Measurements from ENCODE around the gene ADPRM.

DNA sequence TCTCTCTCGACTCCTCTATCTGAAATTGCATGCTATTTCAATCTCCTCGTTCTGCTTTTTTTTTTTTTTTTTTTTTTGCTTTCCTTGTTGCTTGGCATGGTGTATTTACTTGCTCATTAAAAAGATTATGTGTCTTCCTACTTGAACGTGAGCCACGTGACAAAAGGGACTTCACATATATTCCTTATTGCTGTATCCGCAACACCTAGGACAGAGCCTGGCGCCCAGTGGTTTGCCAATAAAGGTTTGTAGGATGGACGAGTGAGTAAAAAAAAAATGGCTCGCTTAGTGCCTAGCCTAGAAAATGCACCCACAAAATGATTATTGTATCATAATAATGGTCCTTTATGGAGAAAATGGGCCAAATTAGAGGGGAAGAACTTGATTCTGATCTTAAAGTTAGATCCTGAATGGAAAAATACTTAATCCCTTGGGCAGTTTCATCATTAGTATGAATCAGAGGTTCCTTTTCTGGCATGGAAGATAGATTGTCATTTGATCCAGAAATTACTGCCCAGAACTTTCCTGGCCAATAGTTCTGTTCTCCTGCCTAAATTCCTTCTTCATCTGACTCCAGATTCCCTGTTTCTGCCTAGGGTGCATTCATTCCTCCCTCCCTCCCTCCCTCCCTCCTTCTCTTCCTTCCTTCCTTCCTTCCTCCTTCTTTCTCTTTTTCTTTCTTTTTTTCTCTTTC, 46.1 kb downstream of the ADPRM start:
- no peak for TF ChIP-seq EP300 (IDR thresholded peaks at IDR 0.05; ENCODE audit: low read depth)
- TF ChIP-seq, protein P1, sequence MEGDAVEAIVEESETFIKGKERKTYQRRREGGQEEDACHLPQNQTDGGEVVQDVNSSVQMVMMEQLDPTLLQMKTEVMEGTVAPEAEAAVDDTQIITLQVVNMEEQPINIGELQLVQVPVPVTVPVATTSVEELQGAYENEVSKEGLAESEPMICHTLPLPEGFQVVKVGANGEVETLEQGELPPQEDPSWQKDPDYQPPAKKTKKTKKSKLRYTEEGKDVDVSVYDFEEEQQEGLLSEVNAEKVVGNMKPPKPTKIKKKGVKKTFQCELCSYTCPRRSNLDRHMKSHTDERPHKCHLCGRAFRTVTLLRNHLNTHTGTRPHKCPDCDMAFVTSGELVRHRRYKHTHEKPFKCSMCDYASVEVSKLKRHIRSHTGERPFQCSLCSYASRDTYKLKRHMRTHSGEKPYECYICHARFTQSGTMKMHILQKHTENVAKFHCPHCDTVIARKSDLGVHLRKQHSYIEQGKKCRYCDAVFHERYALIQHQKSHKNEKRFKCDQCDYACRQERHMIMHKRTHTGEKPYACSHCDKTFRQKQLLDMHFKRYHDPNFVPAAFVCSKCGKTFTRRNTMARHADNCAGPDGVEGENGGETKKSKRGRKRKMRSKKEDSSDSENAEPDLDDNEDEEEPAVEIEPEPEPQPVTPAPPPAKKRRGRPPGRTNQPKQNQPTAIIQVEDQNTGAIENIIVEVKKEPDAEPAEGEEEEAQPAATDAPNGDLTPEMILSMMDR (IDR thresholded peaks at IDR 0.05) = no peak
- TF ChIP-seq POLR2A (IDR thresholded peaks at IDR 0.05) = no peak
- no peak for TF ChIP-seq POLR2AphosphoS5 (IDR thresholded peaks at IDR 0.05)

Data from transverse colon (tissue), 4 donors.